Measurements from ENCODE around the gene TAOK1. TPM values are rescaled to one million over a fixed set of nuclear protein-coding genes. Genes with fewer than 3 reads are reported as not detected.
A peak's percentile ranks its signal among the peaks of the same experiment; 100 is the strongest.

The TAOK1 gene
- total and polyA plus RNA-seq, 9 of the 15 experiments (the other 6 are each of a cell fraction or from before 2014, with no cell fraction given), result 3.2 to 33.1 (median 16.5) TPM

- TF ChIP-seq ZEB2 (IDR thresholded peaks at IDR 0.05) (peak; percentile 28; the same call in 1 of the 2 replicates), YY1 (IDR thresholded peaks at IDR 0.05; ENCODE audit: borderline replicate concordance in 1 of 3, control insufficient read depth in 1 of 3, extremely low read depth in 1 of 3, insufficient read depth in 3 of 3, insufficient read length in 1 of 3, insufficient replicate concordance in 2 of 3, low read depth in 1 of 3, low read length in 2 of 3) (peak in 1 of 3 experiments; percentile 44)
- TF ChIP-seq, protein P1, sequence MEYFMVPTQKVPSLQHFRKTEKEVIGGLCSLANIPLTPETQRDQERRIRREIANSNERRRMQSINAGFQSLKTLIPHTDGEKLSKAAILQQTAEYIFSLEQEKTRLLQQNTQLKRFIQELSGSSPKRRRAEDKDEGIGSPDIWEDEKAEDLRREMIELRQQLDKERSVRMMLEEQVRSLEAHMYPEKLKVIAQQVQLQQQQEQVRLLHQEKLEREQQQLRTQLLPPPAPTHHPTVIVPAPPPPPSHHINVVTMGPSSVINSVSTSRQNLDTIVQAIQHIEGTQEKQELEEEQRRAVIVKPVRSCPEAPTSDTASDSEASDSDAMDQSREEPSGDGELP (CRISPR knock-in tag; IDR thresholded peaks at IDR 0.05; ENCODE audit: borderline replicate concordance), result 0 out of 2 replicates have a peak, but pooled peaks have one; percentile 32
Measured at GRCh38 chr17:29568331-29569244, 178.4 kb downstream of the TAOK1 start, which contains the start of gene TP53I13 (continued).

GRCh38 chr17:29569245-29569950, 179.2 kb downstream of the TAOK1 start:
- Histone ChIP-seq H3K27me3 (ENCODE audit: control insufficient read depth in 2 of 2, insufficient read depth in 2 of 2, low read length in 2 of 2) (no peaks in the 10 kb centered on the region), H3K4me2 (ENCODE audit: insufficient read depth, low read length) (peak overlapping the region; percentile 79), H3K79me2 (ENCODE audit: control insufficient read depth, insufficient read depth, low read length) (no peaks in the 10 kb centered on the region), H3K9me1 (ENCODE audit: control insufficient read depth, insufficient read depth, low read length) (peaks cover 3% of the 10 kb centered on the region), H3K4me1 (replicated peaks in 1 of 2; ENCODE audit: control insufficient read depth in 2 of 2, insufficient read depth in 2 of 2, low read length in 2 of 2) (peaks cover 3 to 61% of the 10 kb centered on the region in 2 experiments; a peak in 4 of 5 replicates), H3K36me3 (ENCODE audit: control insufficient read depth, insufficient read depth, low read length) (peaks cover 13% of the 10 kb centered on the region; the same call in 2 of the 3 replicates), H3K27ac (ENCODE audit: extremely low read depth, low read depth, low read length) (no peak overlapping the region; the same call in 2 of the 3 replicates), H3K9me3 (replicated peaks; ENCODE audit: control insufficient read depth, insufficient read depth, low read depth, low read length) (no peaks in the 10 kb centered on the region), H3K9ac (ENCODE audit: insufficient read depth in 1 of 2, low read depth in 2 of 2, low read length in 2 of 2) (peak overlapping the region; percentile 66 to 96), H4K20me1 (replicated peaks; ENCODE audit: control insufficient read depth, insufficient read depth, low read length) (no peaks in the 10 kb centered on the region), H3K4me3 (peak overlapping the region; percentile 57), H2AFZ (ENCODE audit: low read depth, low read length) (peak overlapping the region; percentile 91)
- in situ Hi-C loops (cut with MboI), result no loop called here
- intact Hi-C loops (cut with micrococcal nuclease), result no loop called here
- CTCF ChIA-PET (ENCODE audit: low intra/inter-chr PET ratio), result no interaction called here
- DNase-seq (ENCODE audit: extremely low read depth in 1 of 4, low spot score in 3 of 4) (peak in 1 of 4 experiments; percentile 36), ATAC-seq (peak; percentile 2; the same call in 2 of the 3 replicates), FAIRE-seq (peak; percentile 67)
- TSS peak; percentile 40 for BruUV-seq (replicated peaks)
- WGBS (ENCODE audit: insufficient coverage, low coverage, missing lambda C conversion rate), result 70% methylated on average over 13 of the region's 14 CpGs
- POLR2A ChIA-PET, result no interaction called here
- TF ChIP-seq TCF7 (IDR thresholded peaks at IDR 0.05; ENCODE audit: borderline replicate concordance) (no peak), ZNF785 (CRISPR knock-in tag; IDR thresholded peaks at IDR 0.05) (no peak), CBFA2T2 (conservative IDR thresholded peaks at IDR 0.05) (no peak), HDGF (IDR thresholded peaks at IDR 0.05) (0 out of 2 replicates have a peak, but pooled peaks have one; percentile 49), UBTF (IDR thresholded peaks at IDR 0.05; ENCODE audit: borderline replicate concordance in 1 of 2, low read depth in 2 of 2, low read length in 2 of 2) (no peak), ETS1 (conservative IDR thresholded peaks at IDR 0.05; ENCODE audit: control insufficient read depth, low read depth, low read length) (no peak), EGR1 (conservative IDR thresholded peaks at IDR 0.05) (no peak)
- TF ChIP-seq, protein P2, sequence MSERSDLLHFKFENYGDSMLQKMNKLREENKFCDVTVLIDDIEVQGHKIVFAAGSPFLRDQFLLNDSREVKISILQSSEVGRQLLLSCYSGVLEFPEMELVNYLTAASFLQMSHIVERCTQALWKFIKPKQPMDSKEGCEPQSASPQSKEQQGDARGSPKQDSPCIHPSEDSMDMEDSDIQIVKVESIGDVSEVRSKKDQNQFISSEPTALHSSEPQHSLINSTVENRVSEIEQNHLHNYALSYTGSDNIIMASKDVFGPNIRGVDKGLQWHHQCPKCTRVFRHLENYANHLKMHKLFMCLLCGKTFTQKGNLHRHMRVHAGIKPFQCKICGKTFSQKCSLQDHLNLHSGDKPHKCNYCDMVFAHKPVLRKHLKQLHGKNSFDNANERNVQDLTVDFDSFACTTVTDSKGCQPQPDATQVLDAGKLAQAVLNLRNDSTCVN (CRISPR knock-in tag; IDR thresholded peaks at IDR 0.05), result no peak

All from K562 (cell line).